GM23338 (cell line): ENCODE measurements around the gene SANBR. TPM values are rescaled to one million over a fixed set of nuclear protein-coding genes. Genes with fewer than 3 reads are reported as not detected.

ENCODE experiments used
- ATAC-seq: fragments of 200-7000 bp; cut with Tn5 transposase; 3 replicates; pipeline ENCODE4 v1.9.1; 2020
- DNase-seq: peaks from one replicate; pipeline ENCODE4 v3.0.0-alpha.2; 2015; ENCODE audit warnings: low spot score
- H2AFZ ChIP-seq: fragments of 200-600 bp; sonication (generic); 2 replicates; pipeline ENCODE4 v1.8.0; 2016; ENCODE audit warnings: antibody characterized with exemption, mild to moderate bottlenecking, moderate library complexity
- H3F3A ChIP-seq: fragments of 200-600 bp; sonication (generic); replicated peaks from 2 replicates; pipeline ENCODE4 v1.8.0; 2017; ENCODE audit warnings: antibody characterized with exemption, mixed run types, low read depth
- H3K27ac ChIP-seq: fragments of 200-600 bp; sonication (generic); 2 replicates; pipeline ENCODE4 v1.6.1; 2016; ENCODE audit warnings: low read depth
- H3K27me3 ChIP-seq: fragments of 200-600 bp; sonication (generic); 2 replicates; pipeline ENCODE4 v1.8.0; 2016; ENCODE audit warnings: mild to moderate bottlenecking, mixed run types, moderate library complexity; ENCODE audit not compliant: insufficient read depth
- H3K36me3 ChIP-seq: fragments of 200-600 bp; sonication (generic); 2 replicates; pipeline ENCODE4 v1.8.0; 2016; ENCODE audit warnings: mild to moderate bottlenecking; ENCODE audit not compliant: insufficient read depth
- H3K4me1 ChIP-seq: fragments of 200-600 bp; sonication (generic); 2 replicates; pipeline ENCODE4 v1.8.0; 2016; ENCODE audit warnings: mild to moderate bottlenecking, moderate library complexity; ENCODE audit not compliant: insufficient read depth
- H3K4me2 ChIP-seq: fragments of 200-600 bp; sonication (generic); 2 replicates; pipeline ENCODE4 v1.7.1; 2017; ENCODE audit warnings: mixed run types
- H3K4me3 ChIP-seq: fragments of 200-600 bp; sonication (generic); 2 replicates; pipeline ENCODE4 v1.6.1; 2016; ENCODE audit warnings: mixed run types
- H3K79me2 ChIP-seq: fragments of 200-600 bp; sonication (generic); replicated peaks from 2 replicates; pipeline ENCODE4 v1.8.0; 2017; ENCODE audit warnings: mild to moderate bottlenecking; ENCODE audit not compliant: insufficient read depth
- H3K9me2 ChIP-seq: fragments of 200-600 bp; sonication (generic); 2 replicates; pipeline ENCODE4 v1.8.0; 2017; ENCODE audit not compliant: insufficient read depth
- H4K20me1 ChIP-seq: fragments of 200-600 bp; sonication (generic); replicated peaks from 2 replicates; pipeline ENCODE4 v1.8.0; 2017; ENCODE audit warnings: mild to moderate bottlenecking; ENCODE audit not compliant: insufficient read depth
- H3K27ac Mint-ChIP-seq: 2 replicates; pipeline ENCODE4 v1.8.0; 2020; ENCODE audit warnings: inconsistent platforms, mild to moderate bottlenecking, moderate library complexity, mixed read lengths
- H3K27me3 Mint-ChIP-seq: 3 replicates; pipeline ENCODE4 v1.8.0; 2022; ENCODE audit warnings: low read depth, mild to moderate bottlenecking, moderate library complexity, mixed read lengths, inconsistent platforms; ENCODE audit not compliant: insufficient read depth, poor library complexity
- H3K36me3 Mint-ChIP-seq: 3 replicates; pipeline ENCODE4 v1.8.0; 2021; ENCODE audit warnings: low read depth, mild to moderate bottlenecking, inconsistent platforms, moderate library complexity, mixed read lengths
- H3K4me1 Mint-ChIP-seq: 3 replicates; pipeline ENCODE4 v1.8.0; 2020; ENCODE audit warnings: mild to moderate bottlenecking, inconsistent platforms, mixed read lengths
- H3K4me3 Mint-ChIP-seq: 3 replicates; pipeline ENCODE4 v1.8.0; 2021; ENCODE audit warnings: moderate library complexity, mild to moderate bottlenecking, inconsistent platforms, mixed read lengths
- H3K9me3 Mint-ChIP-seq: 3 replicates; pipeline ENCODE4 v1.8.0; 2020; ENCODE audit warnings: moderate library complexity, mild to moderate bottlenecking, inconsistent platforms, mixed read lengths
- CREB1 ChIP-seq: fragments of 250-450 bp; sonication (Bioruptor Pico); IDR thresholded peaks from 2 replicates; pipeline ENCODE4 v1.5.0; 2020; ENCODE audit warnings: low read depth, mild to moderate bottlenecking, moderate library complexity
- CTCF ChIP-seq, 2 experiments: fragments of 200-600 bp in 1 of 2; sonication (generic) in 1 of 2; conservative IDR thresholded peaks; 2 replicates each; pipeline versions ENCODE4 v1.5.1 to v1.6.1; 2016 to 2017; ENCODE audit warnings: antibody characterized with exemption in 2 of 2, low read depth in 2 of 2, mild to moderate bottlenecking in 2 of 2, moderate library complexity in 1 of 2
- EZH2 ChIP-seq: fragments of 200-600 bp; sonication (generic); IDR thresholded peaks from one replicate; pipeline ENCODE4 v1.8.0; 2017; ENCODE audit warnings: antibody characterized with exemption, mild to moderate bottlenecking, low read depth; ENCODE audit not compliant: unreplicated experiment
- EZH2phosphoT487 ChIP-seq: fragments of 200-600 bp; sonication (generic); IDR thresholded peaks from one replicate; pipeline ENCODE4 v1.8.1; 2018; ENCODE audit warnings: antibody characterized with exemption; ENCODE audit not compliant: unreplicated experiment
- NANOG ChIP-seq: IDR thresholded peaks from 2 replicates; pipeline ENCODE4 v1.6.1; 2016; ENCODE audit warnings: antibody characterized with exemption, borderline replicate concordance
- STAT1 ChIP-seq: IDR thresholded peaks from one replicate; pipeline ENCODE4 v1.6.1; 2016; ENCODE audit warnings: antibody characterized with exemption; ENCODE audit not compliant: unreplicated experiment
- ZNF462 ChIP-seq: fragments of 250-450 bp; sonication (Bioruptor Pico); IDR thresholded peaks from 2 replicates; pipeline ENCODE4 v1.5.0; 2020; ENCODE audit warnings: mild to moderate bottlenecking, moderate library complexity
- polyA plus RNA-seq: library from polyadenylated mRNA; unstranded; fragments of >200 nt; fragmentation: Nextera tagmentation; extraction: Ambion mirVana; gene quantifications from 2 replicates; pipeline ENCODE4 v1.2.1, GENCODE V29; 2016
- total RNA-seq: library from RNA; depleted of rRNA; stranded (reverse); fragments of >200 nt; shearing (Covaris generic); gene quantifications from 2 replicates; pipeline ENCODE4 v1.2.3, GENCODE V29; 2014
- TF ChIP-seq, protein P1 (sequence below): IDR thresholded peaks from 2 replicates; pipeline ENCODE4 v1.6.1; 2016; ENCODE audit warnings: antibody characterized with exemption
- TF ChIP-seq, protein P2 (sequence below): IDR thresholded peaks from one replicate; pipeline ENCODE4 v1.6.1; 2018; ENCODE audit warnings: antibody characterized with exemption; ENCODE audit not compliant: unreplicated experiment

SANBR gene
- total and polyA plus RNA-seq, 2 experiments from 2014 or later = 8.4 to 10.8 TPM

DNA sequence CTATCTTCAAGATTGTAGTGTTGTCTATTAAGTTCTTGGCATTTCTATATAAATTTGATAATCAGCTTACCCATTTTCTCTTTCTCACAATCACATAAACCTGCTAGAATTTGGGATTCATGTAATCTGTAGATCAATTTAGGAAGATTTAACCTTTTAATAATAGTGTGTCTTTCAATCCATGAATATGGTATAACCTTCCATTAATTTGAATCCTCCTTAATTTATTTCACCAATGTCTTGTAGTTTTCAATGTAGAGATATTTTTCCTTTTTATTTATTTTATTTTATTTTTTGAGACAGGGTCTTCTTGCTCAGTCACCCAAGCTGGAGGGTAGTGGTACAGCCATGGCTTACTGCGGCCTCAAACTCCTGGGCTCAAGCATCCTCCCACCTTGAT, 20.2 kb downstream of the SANBR start:
- H3K27ac ChIP-seq = no peak overlapping the region
- no peak overlapping the region for H3K4me2 ChIP-seq
- H3K27me3 ChIP-seq = no peaks in the 10 kb centered on the region
- H3K4me1 Mint-ChIP-seq = no peaks in the 10 kb centered on the region
- no peak overlapping the region for H2AFZ ChIP-seq
- TF ChIP-seq NANOG = no peak
- TF ChIP-seq EZH2 = no peak
- no peak for TF ChIP-seq EZH2phosphoT487
- no peak for TF ChIP-seq CREB1 (CRISPR knock-in tag)
- H3K4me1 ChIP-seq = no peaks in the 10 kb centered on the region
- H3K36me3 ChIP-seq = peaks cover 11% of the 10 kb centered on the region; the same call in 1 of the 2 replicates
- DNase-seq (no peak), ATAC-seq (no peak)
- no peaks in the 10 kb centered on the region for H3K79me2 ChIP-seq
- H3K36me3 Mint-ChIP-seq = peaks cover 4% of the 10 kb centered on the region; the same call in 2 of the 3 replicates
- H3K27ac Mint-ChIP-seq = no peak overlapping the region
- H4K20me1 ChIP-seq = no peaks in the 10 kb centered on the region
- H3K9me3 Mint-ChIP-seq = no peaks in the 10 kb centered on the region
- no peak overlapping the region for H3K4me3 Mint-ChIP-seq
- H3F3A ChIP-seq = no peaks in the 10 kb centered on the region
- H3K27me3 Mint-ChIP-seq = no peaks in the 10 kb centered on the region
- H3K4me3 ChIP-seq = no peak overlapping the region
- no peaks in the 10 kb centered on the region for H3K9me2 ChIP-seq

- Mint-ChIP-seq H3K36me3 (peaks cover 4% of the 10 kb centered on the region; the same call in 2 of the 3 replicates), H3K9me3 (no peaks in the 10 kb centered on the region)
- TF ChIP-seq EZH2 (no peak), CREB1 (CRISPR knock-in tag) (no peak), ZNF462 (no peak), CTCF (conservative IDR thresholded peaks at IDR 0.05; ENCODE audit: low read depth in 2 of 2) (no peak), EZH2phosphoT487 (no peak), STAT1 (no peak)
- TF ChIP-seq, protein P1, sequence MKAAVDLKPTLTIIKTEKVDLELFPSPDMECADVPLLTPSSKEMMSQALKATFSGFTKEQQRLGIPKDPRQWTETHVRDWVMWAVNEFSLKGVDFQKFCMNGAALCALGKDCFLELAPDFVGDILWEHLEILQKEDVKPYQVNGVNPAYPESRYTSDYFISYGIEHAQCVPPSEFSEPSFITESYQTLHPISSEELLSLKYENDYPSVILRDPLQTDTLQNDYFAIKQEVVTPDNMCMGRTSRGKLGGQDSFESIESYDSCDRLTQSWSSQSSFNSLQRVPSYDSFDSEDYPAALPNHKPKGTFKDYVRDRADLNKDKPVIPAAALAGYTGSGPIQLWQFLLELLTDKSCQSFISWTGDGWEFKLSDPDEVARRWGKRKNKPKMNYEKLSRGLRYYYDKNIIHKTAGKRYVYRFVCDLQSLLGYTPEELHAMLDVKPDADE = no peak
- TF ChIP-seq, protein P2, sequence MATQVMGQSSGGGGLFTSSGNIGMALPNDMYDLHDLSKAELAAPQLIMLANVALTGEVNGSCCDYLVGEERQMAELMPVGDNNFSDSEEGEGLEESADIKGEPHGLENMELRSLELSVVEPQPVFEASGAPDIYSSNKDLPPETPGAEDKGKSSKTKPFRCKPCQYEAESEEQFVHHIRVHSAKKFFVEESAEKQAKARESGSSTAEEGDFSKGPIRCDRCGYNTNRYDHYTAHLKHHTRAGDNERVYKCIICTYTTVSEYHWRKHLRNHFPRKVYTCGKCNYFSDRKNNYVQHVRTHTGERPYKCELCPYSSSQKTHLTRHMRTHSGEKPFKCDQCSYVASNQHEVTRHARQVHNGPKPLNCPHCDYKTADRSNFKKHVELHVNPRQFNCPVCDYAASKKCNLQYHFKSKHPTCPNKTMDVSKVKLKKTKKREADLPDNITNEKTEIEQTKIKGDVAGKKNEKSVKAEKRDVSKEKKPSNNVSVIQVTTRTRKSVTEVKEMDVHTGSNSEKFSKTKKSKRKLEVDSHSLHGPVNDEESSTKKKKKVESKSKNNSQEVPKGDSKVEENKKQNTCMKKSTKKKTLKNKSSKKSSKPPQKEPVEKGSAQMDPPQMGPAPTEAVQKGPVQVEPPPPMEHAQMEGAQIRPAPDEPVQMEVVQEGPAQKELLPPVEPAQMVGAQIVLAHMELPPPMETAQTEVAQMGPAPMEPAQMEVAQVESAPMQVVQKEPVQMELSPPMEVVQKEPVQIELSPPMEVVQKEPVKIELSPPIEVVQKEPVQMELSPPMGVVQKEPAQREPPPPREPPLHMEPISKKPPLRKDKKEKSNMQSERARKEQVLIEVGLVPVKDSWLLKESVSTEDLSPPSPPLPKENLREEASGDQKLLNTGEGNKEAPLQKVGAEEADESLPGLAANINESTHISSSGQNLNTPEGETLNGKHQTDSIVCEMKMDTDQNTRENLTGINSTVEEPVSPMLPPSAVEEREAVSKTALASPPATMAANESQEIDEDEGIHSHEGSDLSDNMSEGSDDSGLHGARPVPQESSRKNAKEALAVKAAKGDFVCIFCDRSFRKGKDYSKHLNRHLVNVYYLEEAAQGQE = no peak
Measured at GRCh38 chr2:61089797-61090196, 24.1 kb downstream of the SANBR start.

More at GRCh38 chr2:61089797-61090196, 24.1 kb downstream of the SANBR start:
- no peaks in the 10 kb centered on the region for H3F3A ChIP-seq
- no peak overlapping the region for H3K4me3 Mint-ChIP-seq
- no peak overlapping the region for H3K4me2 ChIP-seq
- H2AFZ ChIP-seq = no peak overlapping the region
- H3K9me2 ChIP-seq = no peaks in the 10 kb centered on the region
- H3K79me2 ChIP-seq = no peaks in the 10 kb centered on the region
- no peak for DNase-seq
- no peak overlapping the region for H3K27ac ChIP-seq
- peaks cover 11% of the 10 kb centered on the region; the same call in 1 of the 2 replicates for H3K36me3 ChIP-seq
- no peaks in the 10 kb centered on the region for H3K27me3 Mint-ChIP-seq
- no peak for ATAC-seq
- no peaks in the 10 kb centered on the region for H3K4me1 Mint-ChIP-seq
- H3K27me3 ChIP-seq = no peaks in the 10 kb centered on the region
- no peaks in the 10 kb centered on the region for H3K4me1 ChIP-seq
- no peaks in the 10 kb centered on the region for H4K20me1 ChIP-seq
- no peak overlapping the region for H3K4me3 ChIP-seq
- no peak overlapping the region for H3K27ac Mint-ChIP-seq
